SK-N-MC (cell line): ENCODE data around the gene SBNO2.

Experiments used
- DNase-seq: peaks from one replicate; pipeline ENCODE4 v3.0.0-alpha.2; 2011; ENCODE audit warnings: low read depth, low spot score
- H3K27ac ChIP-seq: fragments of 200-600 bp; sonication (generic); 2 replicates; pipeline ENCODE4 v1.5.1; 2016; ENCODE audit warnings: mixed run types
- H3K36me3 ChIP-seq: fragments of 200-600 bp; sonication (generic); 2 replicates; pipeline ENCODE4 v1.6.1; 2017; ENCODE audit warnings: antibody characterized with exemption, low read length, mixed read lengths; ENCODE audit not compliant: insufficient read depth
- H3K4me3 ChIP-seq: fragments of 200-600 bp; sonication (generic); 2 replicates; pipeline ENCODE4 v1.5.1; 2016
- H3K9ac ChIP-seq: fragments of 200-600 bp; sonication (generic); 2 replicates; pipeline ENCODE4 v1.8.0; 2017; ENCODE audit warnings: mixed run types, mixed read lengths; ENCODE audit not compliant: insufficient read length
- H3K9me3 ChIP-seq: fragments of 200-600 bp; sonication (generic); 2 replicates; pipeline ENCODE4 v1.6.1; 2017; ENCODE audit warnings: low read depth, mild to moderate bottlenecking, antibody characterized with exemption, low read length, moderate library complexity, mixed read lengths
- EZH2 ChIP-seq: fragments of 200-600 bp; sonication (generic); IDR thresholded peaks from one replicate; pipeline ENCODE4 v1.6.1; 2017; ENCODE audit warnings: antibody characterized with exemption
- FOXP2 ChIP-seq: optimal IDR thresholded peaks from 2 replicates; pipeline ENCODE3; 2011; ENCODE audit warnings: mild to moderate bottlenecking, moderate library complexity; ENCODE audit not compliant: insufficient read depth; ENCODE audit errors: extremely low read length, control extremely low read depth
- POLR2AphosphoS5 ChIP-seq: IDR thresholded peaks from 2 replicates; pipeline ENCODE4 v1.6.1; 2012; ENCODE audit warnings: mild to moderate bottlenecking, low read depth, low read length, borderline replicate concordance

The SBNO2 gene

DNA sequence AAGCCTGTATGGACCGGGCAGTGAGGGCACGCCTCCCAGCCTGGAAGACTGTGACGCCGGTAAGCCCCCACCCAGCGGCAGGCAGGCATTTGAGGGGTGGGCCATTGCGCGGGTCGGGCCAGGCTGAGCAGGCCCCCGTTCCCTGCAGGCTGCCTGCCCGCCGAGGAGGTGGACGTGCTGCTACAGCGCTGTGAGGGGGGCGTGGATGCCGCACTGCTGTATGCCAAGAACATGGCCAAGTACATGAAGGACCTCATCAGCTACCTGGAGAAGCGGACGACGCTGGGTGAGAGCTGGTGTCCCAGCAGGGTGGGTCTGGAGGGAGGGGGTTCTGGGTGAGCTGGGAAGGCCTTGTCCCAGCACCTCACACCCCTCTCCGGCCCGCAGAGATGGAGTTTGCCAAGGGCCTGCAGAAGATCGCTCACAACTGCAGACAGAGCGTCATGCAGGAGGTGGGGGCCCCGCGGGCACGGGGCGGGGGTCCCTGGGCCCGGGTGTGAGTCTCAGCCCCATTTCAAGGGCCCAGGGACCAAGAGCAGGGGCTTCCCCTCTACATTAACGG is 100.0 kb downstream of the SBNO2 start:
- TF ChIP-seq POLR2AphosphoS5 (no peak), FOXP2 (no peak), EZH2 (no peak)
- DNase-seq, result no peak
- no peak overlapping the region for H3K27ac ChIP-seq
- H3K9ac ChIP-seq, result no peak overlapping the region
- H3K9me3 ChIP-seq, result no peaks in the 10 kb centered on the region
- H3K36me3 ChIP-seq, result no peaks in the 10 kb centered on the region
- H3K4me3 ChIP-seq, result peak overlapping the region; percentile 67

DNA sequence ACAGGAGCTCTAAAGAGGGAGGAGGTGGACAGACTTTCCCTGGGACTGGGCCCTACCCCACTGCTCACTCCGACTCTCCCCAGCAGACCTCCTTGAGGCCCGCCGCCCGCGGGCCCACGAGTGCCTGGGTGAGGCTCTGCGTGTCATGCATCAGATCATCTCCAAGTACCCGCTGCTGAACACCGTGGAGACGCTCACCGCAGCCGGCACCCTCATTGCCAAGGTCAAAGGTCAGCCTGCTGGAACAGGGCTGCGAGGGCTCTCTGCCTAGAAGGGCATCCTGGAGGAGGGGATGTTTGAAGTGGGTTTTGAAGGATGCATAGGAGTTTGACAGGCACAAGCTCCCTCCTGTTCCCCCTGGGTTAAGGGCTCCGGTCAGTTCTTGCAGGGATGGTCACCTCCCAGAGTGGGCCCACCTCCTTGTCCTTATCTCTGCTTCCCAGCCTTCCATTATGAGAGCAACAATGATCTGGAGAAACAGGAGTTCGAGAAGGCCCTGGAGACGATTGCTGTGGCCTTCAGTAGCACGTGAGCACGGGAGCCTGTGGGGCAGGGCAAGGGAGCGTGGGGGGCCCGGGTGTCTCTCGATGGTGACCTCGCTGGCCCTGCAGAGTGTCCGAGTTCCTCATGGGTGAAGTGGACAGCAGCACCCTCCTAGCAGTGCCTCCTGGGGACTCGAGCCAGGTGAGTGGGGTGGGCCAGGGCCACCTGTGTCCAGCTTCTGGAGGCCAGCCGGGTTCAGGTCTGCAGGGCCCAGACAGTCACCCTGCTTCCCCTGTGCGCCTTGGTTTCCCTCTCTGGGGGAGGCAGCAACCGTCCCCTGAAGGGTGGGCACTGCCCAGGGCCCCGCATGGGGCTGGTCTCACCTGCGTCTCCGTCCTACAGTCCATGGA is 100.8 kb downstream of the SBNO2 start:
- Histone ChIP-seq H3K9me3 (no peaks in the 10 kb centered on the region), H3K36me3 (no peaks in the 10 kb centered on the region), H3K9ac (no peak overlapping the region), H3K4me3 (no peak overlapping the region), H3K27ac (no peak overlapping the region)
- no peak for DNase-seq
- TF ChIP-seq POLR2AphosphoS5 (no peak), EZH2 (no peak), FOXP2 (no peak)

DNA sequence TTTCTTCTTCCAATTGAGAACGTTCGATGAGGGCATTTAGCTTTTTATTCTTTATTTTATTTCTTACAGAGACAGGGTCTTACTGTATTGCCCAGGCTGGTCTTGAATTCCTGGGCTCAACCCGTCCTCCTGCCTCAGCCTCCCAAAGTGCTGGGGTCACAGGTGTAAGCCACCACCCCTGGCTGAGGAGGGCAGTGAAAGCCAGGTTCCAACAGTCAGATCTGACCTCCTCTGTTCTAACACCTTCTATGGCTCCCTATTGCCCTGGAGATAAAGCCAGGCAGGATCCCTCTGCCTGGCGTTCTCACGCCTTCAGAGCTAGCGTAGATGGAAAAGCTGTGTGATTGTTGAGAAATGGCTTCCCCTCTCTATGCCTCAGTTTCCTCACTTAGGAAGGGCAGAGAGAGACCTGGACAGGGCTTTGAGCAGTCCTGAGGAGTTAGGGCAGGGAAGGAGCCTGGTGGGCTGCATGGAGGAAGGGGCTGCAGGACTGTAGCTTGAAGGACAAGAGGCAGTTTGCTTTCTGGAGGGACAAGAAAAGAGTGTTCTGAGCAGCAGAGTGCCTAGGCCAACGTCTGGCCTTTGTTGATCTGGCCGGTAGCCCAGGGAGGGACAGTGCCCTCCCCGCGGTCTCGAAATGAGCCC is 101.6 kb downstream of the SBNO2 start:
- Histone ChIP-seq H3K9me3 (no peaks in the 10 kb centered on the region), H3K27ac (no peak overlapping the region), H3K36me3 (no peaks in the 10 kb centered on the region), H3K4me3 (no peak overlapping the region), H3K9ac (no peak overlapping the region)
- no peak for DNase-seq
- TF ChIP-seq POLR2AphosphoS5 (no peak), EZH2 (no peak), FOXP2 (no peak)

DNA sequence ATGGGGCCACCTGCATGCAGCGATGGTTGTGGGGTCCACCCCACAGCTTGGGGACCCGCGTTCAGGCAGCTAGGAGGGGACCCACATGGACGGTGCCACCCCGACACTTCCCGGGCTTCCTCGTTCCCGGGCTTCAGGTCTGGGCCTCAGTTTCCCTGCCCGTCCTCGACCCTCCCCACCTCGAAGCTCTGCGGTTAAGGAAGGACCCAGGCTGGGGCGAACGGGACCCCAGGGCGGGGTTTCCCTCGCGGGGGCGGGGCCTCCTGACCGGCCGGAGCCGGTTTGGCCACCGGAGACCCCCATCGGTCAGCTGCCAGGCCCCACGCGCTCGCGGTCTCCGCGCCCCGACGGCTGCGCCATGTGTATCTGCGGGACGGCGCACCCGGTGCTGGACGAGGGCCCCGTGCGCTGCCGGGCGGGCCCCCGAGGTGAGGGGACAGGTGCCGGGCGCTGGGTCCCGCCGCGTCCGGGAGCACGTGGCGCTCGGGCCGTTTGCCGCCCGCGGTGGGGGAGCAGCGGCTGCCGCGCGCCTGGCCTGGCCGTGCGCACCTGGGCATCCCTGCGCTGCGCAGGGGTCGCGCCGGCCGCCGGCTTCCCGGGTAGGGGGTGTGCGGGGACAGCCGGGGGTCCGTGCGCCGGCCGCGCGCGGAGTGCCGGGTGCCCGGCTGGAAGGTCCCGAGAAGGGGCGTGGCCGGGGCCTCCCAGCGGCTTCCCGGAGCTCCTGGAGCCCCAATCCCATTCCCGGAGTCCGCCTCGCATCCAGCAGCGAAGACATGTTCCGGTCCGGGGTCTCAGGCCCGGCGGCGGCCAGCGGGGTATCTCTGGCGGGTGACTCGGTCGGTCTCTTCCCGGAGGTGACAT is 102.9 kb downstream of the SBNO2 start:
- no peak for DNase-seq
- TF ChIP-seq POLR2AphosphoS5 (no peak), EZH2 (no peak), FOXP2 (no peak)
- Histone ChIP-seq H3K36me3 (no peaks in the 10 kb centered on the region), H3K9me3 (no peaks in the 10 kb centered on the region), H3K27ac (no peak overlapping the region), H3K9ac (no peak overlapping the region), H3K4me3 (peak overlapping the region; percentile 49)

DNA sequence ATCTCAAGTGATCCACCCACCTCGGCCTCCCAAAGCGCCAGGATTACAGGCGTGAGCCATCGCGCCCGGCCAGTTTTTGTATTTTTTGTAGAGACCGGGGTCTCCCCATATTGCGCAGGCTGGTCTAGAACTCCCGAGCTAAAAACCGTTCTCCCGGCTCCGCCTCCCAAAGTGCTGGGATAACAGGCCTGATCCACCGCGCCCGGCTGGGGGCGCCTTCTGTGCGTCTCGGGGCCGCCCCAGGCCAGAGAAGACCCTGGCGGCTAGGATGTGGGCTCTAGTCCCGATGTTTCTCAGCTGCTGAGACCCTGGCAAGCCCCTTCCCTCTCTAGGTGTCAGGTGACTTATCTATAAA is 103.5 kb downstream of the SBNO2 start:
- H3K36me3 ChIP-seq, result no peaks in the 10 kb centered on the region
- no peak for TF ChIP-seq FOXP2
- no peak for TF ChIP-seq POLR2AphosphoS5
- no peak for TF ChIP-seq EZH2
- H3K9me3 ChIP-seq, result no peaks in the 10 kb centered on the region
- no peak overlapping the region for H3K27ac ChIP-seq
- DNase-seq, result no peak
- peak overlapping the region; percentile 49 for H3K4me3 ChIP-seq
- H3K9ac ChIP-seq, result no peak overlapping the region

DNA sequence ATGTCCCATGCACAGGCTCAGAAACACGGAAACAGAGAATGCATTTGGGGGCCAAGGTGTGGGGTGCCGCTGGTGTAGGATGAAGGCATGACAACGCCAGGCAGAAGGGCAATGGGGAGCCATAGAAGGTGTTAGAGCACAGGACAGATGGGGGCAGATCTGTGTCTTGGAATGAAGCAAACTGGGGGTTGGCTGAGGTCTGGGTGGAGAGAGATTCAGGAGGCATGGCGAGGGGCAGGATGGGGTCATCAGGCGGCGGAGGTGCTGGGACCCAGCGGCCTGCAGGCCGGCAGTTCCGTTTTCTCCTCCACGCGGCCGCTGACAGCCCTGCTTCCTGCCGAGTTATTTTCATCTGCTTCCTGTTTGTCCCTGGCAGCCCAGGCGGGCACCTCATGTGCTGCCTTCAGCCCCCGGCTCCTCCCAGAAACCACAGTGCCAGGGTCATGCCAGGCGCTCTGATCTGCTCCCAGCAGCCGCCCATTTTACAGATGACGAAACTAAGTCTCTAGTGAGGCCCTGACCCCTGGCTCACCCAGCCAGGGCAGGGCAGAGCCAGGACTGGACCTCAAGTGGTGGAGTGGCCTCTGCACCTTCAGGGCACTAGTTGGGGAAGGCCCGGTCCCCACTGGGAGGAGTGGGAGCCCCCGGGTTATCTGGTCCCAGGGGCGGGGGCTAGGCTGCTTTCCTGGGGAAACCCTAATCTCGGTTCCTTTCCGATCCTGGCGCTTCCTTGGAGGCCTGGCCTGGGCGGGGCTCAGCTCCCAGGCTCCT is 104.9 kb downstream of the SBNO2 start:
- H3K27ac ChIP-seq, result no peak overlapping the region
- H3K36me3 ChIP-seq, result no peaks in the 10 kb centered on the region
- no peak overlapping the region for H3K4me3 ChIP-seq
- no peak overlapping the region for H3K9ac ChIP-seq
- no peak for DNase-seq
- no peak for TF ChIP-seq EZH2
- TF ChIP-seq POLR2AphosphoS5, result no peak
- TF ChIP-seq FOXP2, result no peak
- H3K9me3 ChIP-seq, result no peaks in the 10 kb centered on the region
